GM19467 (cell line): ENCODE measurements around the gene MALT1.
"Not testable (repeated sequence)": the region's sequence is repeated elsewhere in the genome, so short reads cannot be mapped to it uniquely, and the experiment has no call there.

ENCODE experiments used
- ATAC-seq: cut with Tn5 transposase; IDR thresholded peaks from one replicate; pipeline ENCODE4 v1.9.1; 2021; ENCODE audit warnings: mild to moderate bottlenecking, moderate library complexity; ENCODE audit not compliant: unreplicated experiment

Gene MALT1

DNA sequence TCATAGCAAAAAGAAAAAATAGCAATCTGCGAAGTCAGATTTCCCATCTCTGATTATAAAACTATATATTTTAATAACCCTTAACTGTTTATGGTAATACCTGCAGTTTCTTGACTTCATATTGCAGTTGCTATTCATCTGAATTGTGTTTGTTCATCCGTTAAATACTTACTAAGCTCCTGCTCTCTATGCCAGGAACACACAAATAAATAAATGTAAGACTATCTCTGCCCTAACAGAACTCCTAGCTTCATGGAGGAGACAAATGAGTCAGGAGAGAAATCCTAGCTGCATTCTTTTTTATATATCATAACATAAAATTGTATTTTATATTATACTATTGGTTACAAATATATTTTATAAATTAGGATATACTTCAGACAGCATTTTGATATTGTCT lies 61.2 kb downstream of the MALT1 start:
- no peak for ATAC-seq

DNA sequence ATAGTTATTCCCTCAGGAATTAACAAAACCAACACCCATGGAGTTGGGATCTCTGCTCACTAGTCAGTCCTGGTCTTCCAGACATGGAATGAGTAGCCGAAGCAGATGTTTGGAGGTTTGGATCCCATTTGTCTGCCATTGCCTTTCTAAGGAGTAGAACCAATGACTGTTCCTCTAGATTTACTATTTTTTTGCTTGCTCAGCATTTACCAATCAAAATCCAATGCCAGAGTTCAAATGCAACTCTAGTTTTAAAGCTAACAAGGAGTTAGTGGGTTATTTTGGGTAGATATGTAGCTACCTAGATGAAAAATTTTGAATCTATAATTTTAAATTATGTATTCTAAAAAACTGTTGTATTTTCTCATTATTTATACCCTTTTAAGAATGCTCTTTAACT lies 62.6 kb downstream of the MALT1 start:
- ATAC-seq = no peak

DNA sequence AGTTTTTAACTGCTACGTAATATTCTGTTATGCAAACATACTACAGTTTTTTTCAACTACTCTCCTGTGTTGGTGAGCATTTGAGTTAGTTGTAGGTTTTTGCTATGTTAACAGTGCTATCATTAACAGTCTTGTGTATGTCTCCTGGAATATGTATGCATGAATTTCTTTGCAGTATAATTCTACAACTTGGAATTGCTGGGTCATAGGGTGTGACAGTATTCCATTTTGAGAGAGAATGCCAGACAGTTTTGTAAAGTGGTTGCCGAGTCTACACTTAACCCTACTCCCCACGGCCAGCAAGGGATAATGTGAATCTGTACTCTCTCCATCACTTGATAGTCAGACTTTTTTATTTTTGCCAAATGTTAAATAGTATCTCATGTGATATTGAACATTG lies 67.1 kb downstream of the MALT1 start:
- ATAC-seq = no peak

DNA sequence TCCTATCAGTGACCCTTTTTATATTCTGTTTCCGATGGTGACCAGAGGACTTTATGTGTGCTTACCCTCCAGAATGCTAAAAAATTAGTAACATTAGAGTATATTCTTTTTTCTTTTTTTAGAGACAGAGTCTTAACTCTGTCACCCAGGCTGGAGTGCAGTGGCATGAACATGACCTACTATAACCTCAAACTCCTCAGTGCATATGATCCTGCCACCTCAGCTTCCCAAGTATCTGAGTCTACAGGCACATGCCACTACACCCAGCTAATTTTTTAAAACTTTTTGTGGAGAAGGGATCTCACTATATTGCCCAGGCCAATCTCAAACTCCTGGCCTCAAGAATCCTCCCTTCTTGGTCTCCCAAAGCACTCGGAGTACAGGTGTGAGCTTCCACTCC lies 74.6 kb downstream of the MALT1 start:
- no peak for ATAC-seq

DNA sequence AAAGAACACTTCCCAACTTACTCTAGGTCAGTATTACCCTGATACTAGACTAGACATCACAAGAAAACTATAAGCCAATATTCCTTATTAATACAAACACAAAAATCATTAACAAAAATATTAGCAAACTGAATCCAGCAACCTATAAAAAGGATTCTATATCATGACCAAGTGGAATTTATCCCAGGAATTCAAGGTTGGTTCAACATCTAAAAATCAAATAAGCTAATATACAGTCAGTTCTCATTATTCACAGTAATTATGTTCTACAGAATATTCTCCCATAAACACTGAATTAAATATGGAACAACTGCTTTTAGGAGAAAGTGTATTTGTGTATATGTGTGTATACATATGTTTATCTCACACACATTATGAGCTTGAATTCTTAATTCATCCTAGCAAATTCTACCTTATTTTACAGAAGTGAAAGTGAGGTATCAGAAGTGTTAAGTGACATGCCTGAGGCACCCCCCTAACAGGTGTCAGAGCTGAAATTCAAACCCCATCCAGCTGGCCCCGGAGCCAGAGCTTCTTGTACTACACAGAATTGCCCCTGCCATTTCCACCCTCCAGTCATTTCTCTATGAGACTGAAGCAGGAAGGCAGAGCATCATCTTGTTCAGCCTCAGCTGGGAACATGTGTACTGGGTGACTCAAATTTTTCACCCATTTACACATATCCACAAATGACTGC lies 77.8 kb downstream of the MALT1 start:
- no peak for ATAC-seq

DNA sequence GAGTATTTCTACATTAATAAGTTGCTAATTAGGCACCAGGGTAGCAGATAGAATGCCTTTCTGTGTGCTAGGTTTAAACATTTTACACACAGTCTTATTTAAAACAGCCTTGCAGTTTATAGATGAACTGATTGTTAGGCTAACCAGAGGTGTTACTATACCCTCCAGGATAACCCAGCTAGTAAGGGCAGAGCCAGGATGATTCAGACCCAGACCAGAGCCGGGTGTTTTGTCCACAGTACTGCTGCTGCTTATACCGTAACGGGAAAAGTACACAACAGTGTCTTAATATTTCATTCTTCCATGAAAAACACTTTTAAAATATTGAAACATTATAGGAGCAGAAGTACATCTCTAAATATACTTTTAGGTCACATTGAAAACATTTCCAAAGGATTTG lies 82.7 kb downstream of the MALT1 start:
- ATAC-seq = no peak

DNA sequence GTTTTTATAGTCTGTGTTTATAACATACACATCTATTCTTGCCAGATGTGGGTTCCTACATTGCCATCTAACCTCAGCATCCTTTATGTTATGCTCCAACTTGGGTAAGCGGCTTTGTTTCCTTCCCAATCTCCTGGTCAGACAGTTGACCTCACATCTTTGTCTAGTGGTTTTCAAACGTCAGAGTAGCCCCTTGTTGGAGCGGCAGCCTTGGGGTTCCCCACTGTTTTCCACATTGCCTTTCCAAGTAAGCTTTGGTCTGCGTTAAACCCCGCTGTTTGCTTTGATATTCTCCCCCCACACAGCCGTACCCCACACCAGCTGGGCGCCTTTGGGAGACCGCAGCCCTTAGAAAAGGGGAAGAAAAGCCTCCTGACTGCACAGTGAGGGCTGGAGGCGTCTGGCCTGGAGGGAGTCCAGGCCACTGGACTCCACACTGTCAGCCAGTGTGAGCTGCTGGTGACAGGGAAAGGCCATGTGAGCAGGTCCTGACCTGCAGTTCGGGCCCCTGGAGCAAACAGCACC lies 83.3 kb downstream of the MALT1 start:
- ATAC-seq = no peak

DNA sequence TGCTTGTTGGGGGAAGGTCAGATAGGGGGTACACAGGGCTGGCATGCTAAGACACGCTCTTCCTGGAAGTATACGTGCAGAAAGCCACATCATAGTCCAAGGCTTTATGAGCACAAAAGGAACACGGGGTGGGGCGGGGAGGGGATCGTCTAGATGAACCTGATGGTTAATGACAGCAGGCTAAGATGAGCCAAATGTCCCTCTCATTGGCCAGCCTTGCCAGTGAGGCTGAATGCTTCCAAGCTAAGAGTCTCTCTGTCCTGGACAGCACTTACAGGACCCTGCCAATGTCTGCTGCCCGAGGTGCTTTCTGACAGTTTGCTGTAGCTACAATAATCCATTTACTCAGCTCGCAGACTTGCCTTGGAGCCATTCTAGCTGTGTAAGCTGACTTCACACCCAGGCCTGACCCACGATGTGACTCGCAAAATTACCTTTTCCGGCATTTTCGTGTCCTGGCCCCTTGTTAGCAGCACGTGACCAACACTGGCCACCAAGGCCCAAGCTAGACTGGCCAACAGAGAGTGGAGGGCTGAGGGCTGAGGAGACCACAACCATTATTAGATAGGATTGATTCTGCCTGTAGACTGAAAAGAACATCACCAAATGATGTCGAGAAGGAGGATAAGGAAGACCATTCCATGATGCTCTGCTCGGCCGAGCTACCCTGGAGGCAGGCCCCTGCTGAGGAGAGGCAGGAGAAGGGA lies 84.2 kb downstream of the MALT1 start:
- no peak for ATAC-seq

DNA sequence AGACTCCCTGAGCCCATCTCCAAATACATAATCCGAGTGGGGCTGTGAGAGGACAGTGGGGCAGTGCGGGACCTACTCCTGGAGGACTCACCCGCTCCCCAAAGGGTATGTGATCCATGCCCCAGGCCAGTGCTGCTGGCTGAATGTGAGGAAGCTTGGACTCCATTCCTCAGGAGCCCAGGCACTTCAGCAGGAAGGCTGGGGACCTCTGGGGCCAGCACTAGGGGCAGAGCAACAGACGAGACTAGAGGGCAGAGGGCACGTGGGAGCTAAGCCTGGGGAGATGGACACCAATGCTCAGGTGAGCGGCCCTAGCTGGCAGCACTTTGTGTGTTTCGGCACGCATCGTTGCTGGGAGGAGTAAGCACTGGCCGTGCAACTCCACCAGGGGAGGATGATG lies 84.9 kb downstream of the MALT1 start:
- ATAC-seq = no peak

DNA sequence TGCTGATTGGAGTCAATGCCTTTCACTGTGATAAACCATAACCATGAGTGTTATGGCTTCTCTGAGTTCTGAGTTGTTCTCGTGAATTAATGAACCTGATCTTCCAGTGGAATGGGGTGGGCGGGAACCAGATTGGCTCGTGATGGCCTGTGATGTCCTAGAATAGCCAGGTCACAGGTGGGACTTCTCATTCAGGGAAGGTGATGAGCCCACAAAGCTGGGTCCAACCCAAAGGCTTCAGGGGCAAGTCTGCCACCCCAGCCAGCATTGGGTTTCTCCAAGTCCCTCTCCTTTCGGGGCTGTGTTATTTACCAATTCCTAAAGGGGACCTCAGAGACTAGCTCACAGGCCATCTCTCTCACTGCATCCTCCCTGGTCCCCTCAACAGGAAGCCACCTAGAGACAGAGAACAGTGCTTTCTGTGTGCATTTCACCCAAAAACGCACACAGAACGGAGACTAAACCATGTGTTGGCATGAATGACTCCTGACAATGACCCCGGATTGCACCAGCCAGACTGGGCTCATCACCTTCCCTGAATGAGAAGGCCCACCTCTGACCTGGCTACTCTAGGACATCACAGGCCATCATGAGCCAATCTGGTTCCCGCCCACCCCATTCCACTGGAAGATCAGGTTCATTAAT lies 85.5 kb downstream of the MALT1 start:
- ATAC-seq = no peak

DNA sequence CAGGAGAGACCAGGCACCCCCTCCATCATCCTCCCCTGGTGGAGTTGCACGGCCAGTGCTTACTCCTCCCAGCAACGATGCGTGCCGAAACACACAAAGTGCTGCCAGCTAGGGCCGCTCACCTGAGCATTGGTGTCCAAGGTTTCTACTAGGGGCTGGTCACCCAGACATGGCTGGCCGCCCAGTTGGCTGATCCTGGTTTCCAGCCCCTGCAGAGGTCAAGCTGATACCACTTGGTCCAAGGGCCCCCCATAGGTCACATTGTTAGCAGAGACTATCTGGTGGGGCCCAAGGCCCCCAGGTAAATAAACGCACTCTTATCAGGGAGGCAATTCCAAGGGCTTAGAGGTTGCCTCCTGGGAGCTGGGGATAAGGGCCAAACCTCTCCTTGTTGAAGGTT lies 86.1 kb downstream of the MALT1 start:
- not testable (repeated sequence) for ATAC-seq

DNA sequence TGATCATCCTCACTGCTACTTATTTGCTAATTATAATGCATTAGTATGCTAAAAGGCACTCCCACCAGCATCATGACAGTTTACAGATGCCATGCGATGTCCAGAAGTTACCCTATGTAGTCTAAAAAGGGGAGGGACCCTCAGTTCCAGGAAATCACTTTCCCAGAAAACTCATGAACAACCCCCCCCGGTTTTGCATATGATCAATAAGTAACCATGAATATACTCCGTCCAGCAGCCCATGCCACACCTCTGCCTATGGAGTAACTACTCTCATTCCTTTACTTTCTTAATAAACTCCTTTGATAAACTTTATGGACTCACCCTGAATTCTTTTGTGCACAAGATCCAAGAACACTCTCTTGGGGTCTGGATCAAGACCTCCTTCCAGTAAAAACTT lies 86.8 kb downstream of the MALT1 start:
- ATAC-seq = no peak

DNA sequence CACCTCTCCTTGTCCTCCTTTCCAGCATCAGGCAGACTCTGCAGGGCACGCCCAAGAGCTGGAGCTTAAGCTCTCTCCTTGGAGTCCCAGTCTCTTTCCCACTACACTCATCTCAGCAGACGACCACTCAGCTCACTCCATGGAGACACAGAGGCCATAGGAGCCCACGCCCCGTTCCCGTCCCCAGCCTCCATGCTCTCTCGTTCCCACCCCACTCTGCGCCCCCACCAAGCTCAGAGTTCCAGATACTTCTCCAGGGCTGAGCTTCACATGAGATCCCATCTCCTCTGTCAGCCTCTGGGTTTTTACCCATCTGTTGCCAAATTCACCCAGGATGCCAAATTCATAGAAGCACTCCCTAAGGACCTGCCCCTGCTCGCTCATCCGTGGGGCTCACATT lies 87.3 kb downstream of the MALT1 start:
- no peak for ATAC-seq

DNA sequence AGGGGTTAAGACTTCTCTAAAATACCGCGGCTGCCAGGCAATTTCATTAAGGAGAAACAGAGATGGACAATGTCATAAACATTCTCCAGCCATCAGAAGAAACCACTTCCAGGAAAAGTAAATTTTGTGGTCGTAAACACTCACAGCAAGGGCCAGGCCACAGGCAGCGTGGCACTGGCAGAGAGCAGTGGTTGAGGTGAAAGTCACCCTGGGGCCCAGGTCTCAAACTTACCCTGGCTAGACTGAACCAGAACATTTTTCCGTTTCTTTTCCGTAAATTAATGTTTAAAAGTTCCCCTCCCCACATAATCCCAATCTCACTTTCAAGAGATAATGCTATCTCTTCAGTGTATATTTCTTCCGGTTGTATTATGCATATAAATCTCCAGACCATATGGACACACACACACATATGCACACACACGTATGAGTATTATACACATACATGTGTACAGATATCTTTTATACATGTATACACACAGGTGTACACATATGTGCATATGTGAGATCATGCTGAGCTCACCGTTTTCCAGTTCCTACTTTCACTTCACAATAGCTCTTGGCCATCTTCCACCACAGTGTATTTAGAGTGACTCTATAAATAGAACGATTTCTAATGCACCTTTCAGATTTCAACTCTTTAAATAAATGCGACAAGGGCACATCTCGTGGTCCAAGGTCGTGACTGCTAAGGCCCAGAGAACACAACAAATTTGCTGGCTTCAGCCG lies 90.1 kb downstream of the MALT1 start:
- peak; percentile 48 for ATAC-seq

DNA sequence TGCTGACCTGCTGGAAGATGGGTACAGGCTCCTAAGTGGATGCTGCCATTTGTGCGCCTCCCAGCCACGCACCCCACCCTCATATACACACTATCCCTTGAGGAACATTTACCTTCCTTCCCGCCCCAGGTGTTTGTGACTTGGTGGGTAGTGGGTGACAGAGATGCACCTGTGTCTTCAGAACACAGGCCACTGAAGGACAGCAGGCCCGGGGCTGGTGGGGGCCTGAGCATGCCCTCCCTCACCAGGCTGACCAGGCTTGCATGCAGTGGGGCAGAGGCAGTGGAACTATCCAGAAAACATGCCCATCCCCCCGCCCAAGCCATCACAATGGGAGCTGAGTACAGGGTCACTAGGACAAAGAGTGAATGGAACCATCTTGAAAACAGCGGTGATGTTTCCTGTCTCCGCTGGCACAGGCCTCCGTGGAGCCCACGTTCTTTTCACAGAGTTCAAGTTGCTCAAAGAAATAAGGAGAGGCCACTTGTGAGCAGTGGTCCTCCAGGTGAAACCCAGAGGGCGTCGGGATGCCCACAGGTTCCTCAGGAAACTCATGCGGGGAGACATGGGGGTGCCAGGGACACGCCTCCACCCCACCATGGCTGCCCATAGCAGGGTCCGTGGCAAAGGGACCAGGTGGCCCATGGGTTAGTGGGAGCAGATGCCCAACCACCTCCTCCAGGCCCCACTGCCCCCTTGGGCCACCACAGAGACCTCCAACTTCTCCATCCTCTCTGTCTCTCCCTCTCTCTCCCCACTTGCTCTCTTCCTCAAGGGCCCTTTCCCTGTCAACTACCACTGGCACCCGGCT lies 90.9 kb downstream of the MALT1 start:
- no peak for ATAC-seq

DNA sequence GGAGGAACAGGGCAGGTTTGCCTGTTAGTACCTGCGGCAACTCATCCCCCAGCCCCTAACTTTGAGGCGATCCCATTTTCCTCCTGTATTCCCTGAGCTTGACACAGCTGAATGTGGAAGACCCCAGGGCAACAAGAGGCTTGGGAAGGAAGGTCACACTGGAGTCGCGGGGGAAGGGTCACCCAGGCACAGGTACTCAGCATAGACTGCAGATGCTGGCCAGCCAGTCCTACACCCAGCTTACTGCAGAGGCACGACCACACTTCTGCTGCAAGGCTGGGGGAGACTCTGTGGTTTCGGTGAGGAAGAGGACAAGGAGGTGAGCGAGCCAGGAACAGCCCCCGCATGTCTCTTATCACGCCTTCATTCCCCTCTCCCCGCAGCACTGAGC lies 91.5 kb downstream of the MALT1 start:
- no peak for ATAC-seq

DNA sequence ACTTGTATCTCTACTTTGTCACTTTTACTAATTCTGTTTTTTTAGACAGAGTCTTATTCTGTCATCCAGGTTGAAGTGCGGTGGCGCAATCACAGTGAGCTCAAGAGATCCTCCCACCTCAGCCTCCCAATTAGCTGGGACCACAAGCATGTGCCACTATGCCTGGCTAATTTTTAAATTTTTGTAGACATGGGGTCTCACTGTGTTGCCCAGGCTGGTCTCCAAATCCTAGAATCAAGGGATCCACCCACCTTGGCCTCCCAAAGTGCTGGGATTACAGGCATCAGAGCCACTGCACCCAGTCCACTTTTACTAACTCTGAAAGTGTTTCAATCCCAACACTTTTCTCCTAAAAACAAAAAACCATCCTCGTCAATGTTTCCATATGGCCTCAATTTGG lies 94.9 kb downstream of the MALT1 start:
- ATAC-seq = no peak

DNA sequence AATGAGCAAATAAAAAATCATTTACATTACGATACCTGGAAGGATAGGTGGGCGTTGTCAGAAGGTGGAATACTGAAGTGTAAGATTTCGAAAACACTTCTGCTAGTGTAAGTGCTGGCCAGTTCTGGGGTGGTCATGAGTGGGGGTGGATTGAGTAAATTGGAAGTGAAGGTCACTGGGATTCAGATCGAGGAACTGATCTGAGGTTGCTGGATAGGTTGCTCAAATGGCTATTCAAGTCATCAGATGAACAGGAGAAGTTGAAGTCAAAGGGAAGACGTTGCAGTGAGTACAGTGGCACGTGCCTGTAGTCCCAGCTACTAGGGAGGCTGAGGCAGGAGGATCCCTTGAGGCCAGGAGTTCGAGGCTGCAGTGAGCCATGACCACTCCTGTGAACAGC lies 95.7 kb downstream of the MALT1 start:
- no peak for ATAC-seq

DNA sequence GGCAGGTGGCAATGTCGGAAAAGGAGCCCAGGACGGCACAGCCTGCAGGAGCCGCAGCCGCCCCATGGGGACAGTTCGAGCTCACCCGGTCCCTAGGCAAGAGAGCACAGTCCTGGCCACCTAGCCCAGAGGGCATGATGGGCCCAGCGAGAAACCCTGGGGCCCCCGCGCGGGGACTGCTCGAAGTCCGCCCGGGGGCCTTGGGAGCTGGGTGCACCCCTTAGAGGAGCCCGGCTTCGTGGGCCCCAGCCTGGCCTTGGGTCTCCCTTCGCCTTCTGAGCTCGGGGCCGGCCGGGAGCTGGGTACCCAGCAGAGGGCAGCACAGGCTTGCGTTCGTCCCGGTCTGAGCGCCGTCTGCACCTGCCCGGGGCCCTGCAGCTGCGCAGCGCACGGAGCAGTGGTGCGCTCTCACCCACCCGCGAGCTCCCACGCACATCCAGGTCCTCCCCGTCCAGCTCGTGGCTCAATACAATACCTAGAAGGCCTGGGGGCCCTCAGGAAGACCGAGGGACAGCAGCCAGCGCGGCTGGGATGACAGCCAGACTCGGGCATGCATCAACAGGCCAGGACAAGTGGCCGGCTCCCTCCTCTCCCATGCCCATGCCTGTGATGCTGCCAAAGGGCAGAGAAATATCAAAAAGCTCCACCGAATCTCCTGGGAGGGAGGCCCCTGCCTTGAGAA lies 97.2 kb downstream of the MALT1 start:
- ATAC-seq = peak; percentile 79

DNA sequence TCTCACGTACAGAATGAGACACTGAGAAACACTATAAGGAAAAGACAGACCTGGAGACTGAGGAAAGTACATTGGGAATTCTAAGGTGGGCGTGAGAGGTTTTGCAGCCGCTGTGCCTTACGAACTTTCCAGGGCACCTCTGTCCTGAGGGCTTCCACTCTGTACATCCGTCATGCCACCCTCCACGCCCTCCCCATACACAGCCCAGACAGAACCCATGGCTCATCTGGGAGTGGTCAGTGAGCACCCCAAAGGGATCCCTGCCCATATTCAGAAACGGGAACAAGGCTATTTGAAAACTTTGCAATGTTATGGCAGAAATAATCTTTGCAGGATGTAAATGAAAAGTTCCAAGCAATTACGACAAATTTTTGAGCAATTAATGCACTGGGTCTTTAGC lies 98.1 kb downstream of the MALT1 start:
- ATAC-seq = no peak
